PFSK-1 (cell line): ENCODE data around the gene HNRNPAB.

Source experiments
- FOXP2 ChIP-seq: optimal IDR thresholded peaks from 2 replicates; pipeline ENCODE3; 2011; ENCODE audit warnings: borderline replicate concordance, control low read depth, inconsistent platforms; ENCODE audit not compliant: insufficient read depth; ENCODE audit errors: extremely low read length, extremely low read depth
- POLR2AphosphoS5 ChIP-seq: IDR thresholded peaks from 2 replicates; pipeline ENCODE4 v1.6.1; 2012; ENCODE audit warnings: low read depth, mild to moderate bottlenecking, control low read depth, low read length, moderate library complexity
- REST ChIP-seq, 2 experiments: IDR thresholded peaks; 2 replicates each; pipeline versions ENCODE4 v1.6.1 to v1.8.0; 2011 to 2012; ENCODE audit warnings: low read depth in 2 of 2, low read length in 2 of 2, control low read depth in 1 of 2, inconsistent platforms in 1 of 2, mild to moderate bottlenecking in 1 of 2, moderate library complexity in 1 of 2; ENCODE audit not compliant: insufficient read depth in 1 of 2
- SIN3A ChIP-seq: IDR thresholded peaks from 2 replicates; pipeline ENCODE4 v1.6.1; 2012; ENCODE audit warnings: mild to moderate bottlenecking, low read length, moderate library complexity, borderline replicate concordance; ENCODE audit not compliant: insufficient read depth
- TAF1 ChIP-seq: IDR thresholded peaks from 2 replicates; pipeline ENCODE4 v1.6.1; 2012; ENCODE audit warnings: low read length, control low read depth, borderline replicate concordance; ENCODE audit not compliant: insufficient read depth

The HNRNPAB gene

GRCh38 chr5:178214160-178214803 is 9.9 kb downstream of the HNRNPAB start:
- no peak for TF ChIP-seq SIN3A
- TF ChIP-seq TAF1 = no peak
- no peak; the same call in 1 of the 2 replicates for TF ChIP-seq POLR2AphosphoS5
- no peak for TF ChIP-seq REST (IDR thresholded peaks at IDR 0.05; ENCODE audit: insufficient read depth in 1 of 2, low read depth in 2 of 2, low read length in 2 of 2)

- TF ChIP-seq TAF1 (no peak), POLR2AphosphoS5 (no peak), SIN3A (no peak), REST (IDR thresholded peaks at IDR 0.05; ENCODE audit: insufficient read depth in 1 of 2, low read depth in 2 of 2, low read length in 2 of 2) (no peak), FOXP2 (no peak)
These were observed 11.1 kb downstream of the HNRNPAB start for GRCh38 chr5:178215280-178216002.

GRCh38 chr5:178216088-178216534 is 11.8 kb downstream of the HNRNPAB start:
- TF ChIP-seq FOXP2 (no peak), SIN3A (no peak), POLR2AphosphoS5 (no peak), REST (IDR thresholded peaks at IDR 0.05; ENCODE audit: insufficient read depth in 1 of 2, low read depth in 2 of 2, low read length in 2 of 2) (no peak), TAF1 (no peak)

GRCh38 chr5:178216779-178217178 is 12.4 kb downstream of the HNRNPAB start:
- TF ChIP-seq SIN3A (no peak), REST (IDR thresholded peaks at IDR 0.05; ENCODE audit: insufficient read depth in 1 of 2, low read depth in 2 of 2, low read length in 2 of 2) (no peak), FOXP2 (no peak), TAF1 (no peak), POLR2AphosphoS5 (no peak)
